ENCODE results near the gene TMPRSS2.

The TMPRSS2 gene

DNA sequence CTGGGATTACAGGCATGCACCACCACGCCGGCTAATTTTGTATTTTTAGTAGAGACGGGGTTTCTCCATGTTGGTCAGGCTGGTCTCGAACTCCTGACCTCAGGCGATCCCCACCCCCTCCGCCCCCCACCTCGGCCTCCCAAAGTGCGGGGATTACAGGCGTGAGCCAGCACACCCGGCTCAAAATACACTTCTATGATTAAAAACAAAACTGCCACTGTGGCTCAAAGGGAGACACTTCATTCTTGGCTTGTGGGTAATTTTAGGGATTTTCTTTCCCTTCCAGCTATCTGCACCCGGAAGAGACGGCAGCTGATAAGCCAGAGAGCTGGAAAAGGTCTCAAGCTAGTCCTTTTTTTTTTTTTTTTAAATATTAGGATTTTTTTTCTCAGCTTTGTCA, 24.5 kb downstream of the TMPRSS2 start:
- TF ChIP-seq, protein P1, sequence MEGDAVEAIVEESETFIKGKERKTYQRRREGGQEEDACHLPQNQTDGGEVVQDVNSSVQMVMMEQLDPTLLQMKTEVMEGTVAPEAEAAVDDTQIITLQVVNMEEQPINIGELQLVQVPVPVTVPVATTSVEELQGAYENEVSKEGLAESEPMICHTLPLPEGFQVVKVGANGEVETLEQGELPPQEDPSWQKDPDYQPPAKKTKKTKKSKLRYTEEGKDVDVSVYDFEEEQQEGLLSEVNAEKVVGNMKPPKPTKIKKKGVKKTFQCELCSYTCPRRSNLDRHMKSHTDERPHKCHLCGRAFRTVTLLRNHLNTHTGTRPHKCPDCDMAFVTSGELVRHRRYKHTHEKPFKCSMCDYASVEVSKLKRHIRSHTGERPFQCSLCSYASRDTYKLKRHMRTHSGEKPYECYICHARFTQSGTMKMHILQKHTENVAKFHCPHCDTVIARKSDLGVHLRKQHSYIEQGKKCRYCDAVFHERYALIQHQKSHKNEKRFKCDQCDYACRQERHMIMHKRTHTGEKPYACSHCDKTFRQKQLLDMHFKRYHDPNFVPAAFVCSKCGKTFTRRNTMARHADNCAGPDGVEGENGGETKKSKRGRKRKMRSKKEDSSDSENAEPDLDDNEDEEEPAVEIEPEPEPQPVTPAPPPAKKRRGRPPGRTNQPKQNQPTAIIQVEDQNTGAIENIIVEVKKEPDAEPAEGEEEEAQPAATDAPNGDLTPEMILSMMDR (IDR thresholded peaks at IDR 0.05; ENCODE audit: low read depth, low read length) = no peak
- no peak overlapping the region for H3K4me3 ChIP-seq (ENCODE audit: low read depth, low read length)

DNA sequence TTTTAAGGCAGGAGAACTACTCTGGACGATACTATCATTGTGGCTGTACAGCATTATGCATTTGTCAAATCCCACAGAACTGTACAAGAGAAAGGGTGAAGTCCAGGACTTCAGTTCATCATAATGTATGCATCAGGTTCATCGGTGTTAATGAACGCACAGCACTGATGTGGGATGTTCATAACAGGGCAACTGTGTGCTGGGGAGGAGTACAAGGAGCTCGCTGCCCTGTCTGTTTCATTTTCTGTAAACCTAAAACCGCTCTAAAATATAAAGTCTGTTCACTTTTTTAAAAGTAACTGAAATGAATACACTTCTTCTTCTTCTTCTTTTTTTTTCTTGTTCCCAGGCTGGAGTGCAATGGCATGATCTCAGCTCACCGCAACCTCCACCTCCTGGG, 25.0 kb downstream of the TMPRSS2 start:
- no peak overlapping the region for H3K4me3 ChIP-seq (ENCODE audit: low read depth, low read length)
- TF ChIP-seq, protein P1 (IDR thresholded peaks at IDR 0.05; ENCODE audit: low read depth, low read length) = no peak

DNA sequence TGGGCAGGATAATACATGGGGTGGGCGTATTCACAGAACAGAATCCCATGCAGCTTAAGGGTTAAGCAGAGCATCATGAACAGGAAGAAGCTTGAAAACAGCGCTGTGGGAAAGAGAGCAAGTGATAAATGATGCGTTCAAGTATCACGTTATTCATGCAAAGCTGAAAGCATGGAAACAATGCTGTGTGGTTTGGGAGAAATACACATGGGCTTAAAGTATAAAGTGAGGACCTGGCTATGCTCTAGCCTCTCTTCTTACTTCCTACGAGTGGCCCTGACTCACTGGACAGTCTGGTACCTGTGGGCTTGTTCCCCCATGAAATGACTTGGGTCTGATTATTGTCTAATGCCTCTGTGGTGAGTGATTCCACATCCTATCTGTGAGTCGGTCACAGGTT, 25.7 kb downstream of the TMPRSS2 start:
- TF ChIP-seq, protein P1 (IDR thresholded peaks at IDR 0.05; ENCODE audit: low read depth, low read length) = no peak
- H3K4me3 ChIP-seq (ENCODE audit: low read depth, low read length) = no peak overlapping the region

DNA sequence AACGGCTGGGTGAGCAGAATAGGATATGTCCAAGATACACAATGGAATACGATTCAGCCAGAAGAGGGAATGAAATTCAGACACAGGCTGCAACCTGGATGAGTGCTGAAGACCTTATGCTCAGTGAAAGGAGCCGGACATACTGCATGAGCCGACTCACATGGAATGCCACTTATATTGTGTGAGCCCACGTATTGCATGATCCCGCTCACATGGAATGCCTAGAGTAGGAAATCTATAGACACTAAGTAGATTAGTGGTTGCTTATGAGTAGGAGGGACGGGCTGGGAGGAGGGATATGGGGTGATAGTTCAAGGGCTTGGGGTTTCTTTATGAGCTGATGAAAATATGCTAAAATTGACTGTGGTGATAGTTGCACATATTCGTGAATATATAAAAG, 26.8 kb downstream of the TMPRSS2 start:
- TF ChIP-seq, protein P1 (IDR thresholded peaks at IDR 0.05; ENCODE audit: low read depth, low read length) = no peak

DNA sequence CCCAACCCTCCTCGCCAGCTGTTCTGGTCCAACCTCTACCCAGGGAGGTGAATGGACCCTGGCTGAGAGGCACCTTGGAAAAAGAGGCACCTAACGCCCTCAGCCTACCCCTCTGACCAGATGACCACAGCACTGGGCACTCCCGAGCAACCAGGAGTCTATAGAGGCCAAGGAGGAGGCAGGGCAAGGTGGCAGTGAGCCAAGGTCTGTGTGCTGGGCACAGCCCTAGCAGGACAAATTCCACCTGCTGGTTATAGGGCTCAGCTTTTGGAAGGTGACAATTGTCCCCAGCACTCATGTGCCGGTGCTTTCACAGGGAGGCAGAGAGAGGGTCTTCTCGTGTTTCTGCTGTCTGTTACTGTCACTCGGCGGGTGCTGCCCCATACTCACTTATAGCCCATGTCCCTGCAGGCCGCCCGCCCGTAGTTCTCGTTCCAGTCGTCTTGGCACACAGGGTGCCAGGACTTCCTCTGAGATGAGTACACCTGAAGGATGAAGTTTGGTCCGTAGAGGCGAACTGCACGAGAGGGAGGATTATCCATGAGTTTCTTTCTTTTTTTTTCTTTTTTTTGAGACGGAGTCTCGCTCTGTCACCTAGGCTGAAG, 27.8 kb downstream of the TMPRSS2 start:
- TF ChIP-seq, protein P1 (IDR thresholded peaks at IDR 0.05; ENCODE audit: low read depth, low read length) = no peak

More for the DNA sequence above, 26.8 kb downstream of the TMPRSS2 start:
- H3K4me3 ChIP-seq (ENCODE audit: low read depth, low read length) = no peak overlapping the region

DNA sequence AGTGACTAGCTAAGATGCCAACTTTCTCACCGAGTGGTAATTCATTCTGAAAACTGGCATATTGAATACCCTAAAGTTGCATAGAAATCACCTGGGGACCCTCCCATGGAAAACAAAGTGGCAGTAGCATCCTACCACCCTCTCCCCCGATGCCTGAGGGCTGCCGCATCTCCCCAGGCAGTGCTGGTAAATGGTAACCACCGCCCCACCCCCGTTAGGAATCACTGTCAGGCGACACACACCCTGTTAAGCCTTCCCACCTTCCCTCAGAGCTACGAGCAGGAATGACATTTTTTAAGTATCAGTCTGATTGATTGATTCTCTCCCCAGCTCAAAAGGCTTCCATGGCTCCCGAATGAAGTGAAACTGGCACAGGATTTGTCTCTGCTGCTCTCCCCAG, 28.3 kb downstream of the TMPRSS2 start:
- H3K4me3 ChIP-seq (ENCODE audit: low read depth, low read length) = no peak overlapping the region
- TF ChIP-seq, protein P1 (IDR thresholded peaks at IDR 0.05; ENCODE audit: low read depth, low read length) = no peak

More for the DNA sequence above, 27.8 kb downstream of the TMPRSS2 start:
- no peak overlapping the region for H3K4me3 ChIP-seq (ENCODE audit: low read depth, low read length)

DNA sequence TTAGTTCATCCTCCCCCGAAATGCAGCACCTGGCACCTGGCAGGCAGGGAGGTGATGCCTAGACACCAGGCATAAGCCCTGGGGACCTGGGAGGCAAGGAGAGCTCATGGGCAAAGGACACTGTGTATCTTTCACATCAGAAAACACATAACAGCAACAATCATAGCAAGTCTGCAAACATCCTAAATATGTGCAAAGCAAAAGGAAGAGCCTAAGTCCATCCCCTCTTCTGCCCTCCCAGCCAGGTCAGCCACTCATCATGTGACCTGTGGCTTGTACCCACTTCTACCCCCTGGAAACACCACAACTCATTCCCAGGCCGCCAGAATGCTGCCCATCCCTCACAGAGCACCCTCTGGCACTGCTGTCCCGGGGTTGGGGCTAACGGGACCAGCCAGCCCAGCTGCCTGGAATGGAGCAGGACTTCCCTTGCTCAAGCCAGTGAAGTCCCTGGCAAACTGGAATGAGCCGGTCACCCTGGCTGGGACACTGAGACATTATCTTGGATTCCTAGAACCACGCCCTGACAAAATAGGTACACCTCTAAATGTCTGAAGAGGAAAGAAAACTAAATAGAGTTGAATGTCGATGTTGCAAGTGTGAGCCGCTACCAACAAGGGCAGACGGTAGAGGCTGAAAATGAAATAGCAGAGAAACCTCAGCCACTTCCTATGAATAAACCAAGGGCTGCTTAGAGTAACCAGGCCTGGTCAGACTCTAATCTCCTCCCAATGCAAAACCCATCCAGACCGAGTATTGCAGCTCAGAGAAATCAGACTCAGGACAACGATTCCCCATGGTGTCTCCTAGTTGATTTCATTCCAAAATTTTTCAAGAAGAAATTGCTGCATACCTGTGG, 29.4 kb downstream of the TMPRSS2 start:
- TF ChIP-seq, protein P1 (IDR thresholded peaks at IDR 0.05; ENCODE audit: low read depth, low read length) = no peak
- H3K4me3 ChIP-seq (ENCODE audit: low read depth, low read length) = no peak overlapping the region

Measured in WI38 (cell line).